HepG2 (cell line): ENCODE measurements around the gene ZNF628. TPM values are rescaled to one million over a fixed set of nuclear protein-coding genes. Genes with fewer than 3 reads are reported as not detected.
A peak's percentile ranks its signal among the peaks of the same experiment; 100 is the strongest.

Source experiments
- ISX ChIP-seq: sonication (generic); formaldehyde crosslinking; conservative IDR thresholded peaks from 2 replicates; pipeline ENCODE4 v1.5.0; 2020; ENCODE audit warnings: missing genetic modification reagents
- MYNN ChIP-seq: sonication (generic); formaldehyde crosslinking; IDR thresholded peaks from 2 replicates; pipeline ENCODE4 v1.4.0; 2020; ENCODE audit warnings: mild to moderate bottlenecking, low read depth, missing genetic modification reagents
- PPARG ChIP-seq: conservative IDR thresholded peaks from 2 replicates; pipeline ENCODE4 v1.6.1; 2016; ENCODE audit warnings: missing biosample characterization, missing genetic modification reagents
- SPEN ChIP-seq: sonication (generic); formaldehyde crosslinking; IDR thresholded peaks from 2 replicates; pipeline ENCODE4 v1.5.1; 2020; ENCODE audit warnings: low read depth, mild to moderate bottlenecking, missing genetic modification reagents
- THYN1 ChIP-seq: sonication (generic); formaldehyde crosslinking; IDR thresholded peaks from 2 replicates; pipeline ENCODE4 v1.8.1; 2023; ENCODE audit warnings: low read depth, mild to moderate bottlenecking, moderate library complexity, missing genetic modification reagents, borderline replicate concordance
- TOE1 ChIP-seq: sonication (generic); formaldehyde crosslinking; IDR thresholded peaks from 2 replicates; pipeline ENCODE4 v1.4.0; 2020; ENCODE audit warnings: mild to moderate bottlenecking, missing genetic modification reagents
- TRIM24 ChIP-seq: sonication (generic); formaldehyde crosslinking; IDR thresholded peaks from 2 replicates; pipeline ENCODE4 v1.8.0; 2022; ENCODE audit warnings: mild to moderate bottlenecking, missing genetic modification reagents
- TSC22D2 ChIP-seq: sonication (generic); formaldehyde crosslinking; IDR thresholded peaks from 2 replicates; pipeline ENCODE4 v1.5.1; 2020; ENCODE audit warnings: missing genetic modification reagents, mild to moderate bottlenecking, borderline replicate concordance
- XBP1 ChIP-seq: sonication (generic); formaldehyde crosslinking; IDR thresholded peaks from 2 replicates; pipeline ENCODE4 v1.5.0; 2020; ENCODE audit warnings: missing genetic modification reagents
- ZNF543 ChIP-seq: sonication (generic); formaldehyde crosslinking; IDR thresholded peaks from 2 replicates; pipeline ENCODE4 v1.4.0; 2020; ENCODE audit warnings: mild to moderate bottlenecking, missing genetic modification reagents
- ZNF605 ChIP-seq: sonication (generic); formaldehyde crosslinking; IDR thresholded peaks from 2 replicates; pipeline ENCODE4 v1.8.0; 2022; ENCODE audit warnings: mild to moderate bottlenecking, missing genetic modification reagents
- ZNF724P ChIP-seq: sonication (generic); formaldehyde crosslinking; IDR thresholded peaks from 2 replicates; pipeline ENCODE4 v1.8.0; 2022; ENCODE audit warnings: missing genetic modification reagents, borderline replicate concordance
- polyA plus RNA-seq, 8 experiments: library from polyadenylated mRNA; depleted of rRNA in 3 of 8; stranded (reverse) in 7 of 8; unstranded in 1 of 8; fragments of >200 nt; fragmentation: Illumina TruSeq in 4 of 8; extraction: Trizol in 4 of 8; gene quantifications; 2 replicates each; pipeline versions ENCODE4 v1.2.1 to v1.2.3, GENCODE V29; 2011 to 2016; ENCODE audit warnings: low read depth in 4 of 8, missing spikeins in 1 of 8, mixed read lengths in 1 of 8; ENCODE audit not compliant: insufficient read depth in 1 of 8
- total RNA-seq, 5 experiments: library from RNA; depleted of rRNA; stranded (reverse); fragments of >200 nt; fragmentation: Illumina TruSeq; extraction: Trizol; gene quantifications; 2 replicates each; pipeline ENCODE4 v1.2.3, GENCODE V29; 2016; ENCODE audit warnings: low read depth in 1 of 5
- TF ChIP-seq, protein P1 (sequence below): IDR thresholded peaks from 2 replicates; pipeline ENCODE4 v1.6.1; 2016; ENCODE audit warnings: low read depth, control low read depth
- TF ChIP-seq, protein P2 (sequence below): IDR thresholded peaks from 2 replicates; pipeline ENCODE4 v1.6.1; 2012; ENCODE audit warnings: inconsistent platforms
- TF ChIP-seq, protein P3 (sequence below): sonication (generic); formaldehyde crosslinking; IDR thresholded peaks from 2 replicates; pipeline ENCODE4; 2020; ENCODE audit warnings: missing genetic modification reagents, mild to moderate bottlenecking, borderline replicate concordance
- TF ChIP-seq, protein P4 (sequence below): sonication (generic); formaldehyde crosslinking; IDR thresholded peaks from 2 replicates; pipeline ENCODE4 v1.4.0; 2020; ENCODE audit warnings: missing genetic modification reagents
- TF ChIP-seq, protein P5 (sequence below): sonication (generic); formaldehyde crosslinking; IDR thresholded peaks from 2 replicates; pipeline ENCODE4 v1.4.0; 2020; ENCODE audit warnings: mild to moderate bottlenecking, low read depth, missing genetic modification reagents
- TF ChIP-seq, protein P6 (sequence below): sonication (generic); formaldehyde crosslinking; IDR thresholded peaks from 2 replicates; pipeline ENCODE4 v1.5.1; 2020; ENCODE audit warnings: missing genetic modification reagents, mild to moderate bottlenecking, borderline replicate concordance

Gene ZNF628
- total and polyA plus RNA-seq, 2 of the 13 experiments (the other 11 are each of a cell fraction or from before 2014, with no cell fraction given): 0.54 to 1.2 TPM

DNA sequence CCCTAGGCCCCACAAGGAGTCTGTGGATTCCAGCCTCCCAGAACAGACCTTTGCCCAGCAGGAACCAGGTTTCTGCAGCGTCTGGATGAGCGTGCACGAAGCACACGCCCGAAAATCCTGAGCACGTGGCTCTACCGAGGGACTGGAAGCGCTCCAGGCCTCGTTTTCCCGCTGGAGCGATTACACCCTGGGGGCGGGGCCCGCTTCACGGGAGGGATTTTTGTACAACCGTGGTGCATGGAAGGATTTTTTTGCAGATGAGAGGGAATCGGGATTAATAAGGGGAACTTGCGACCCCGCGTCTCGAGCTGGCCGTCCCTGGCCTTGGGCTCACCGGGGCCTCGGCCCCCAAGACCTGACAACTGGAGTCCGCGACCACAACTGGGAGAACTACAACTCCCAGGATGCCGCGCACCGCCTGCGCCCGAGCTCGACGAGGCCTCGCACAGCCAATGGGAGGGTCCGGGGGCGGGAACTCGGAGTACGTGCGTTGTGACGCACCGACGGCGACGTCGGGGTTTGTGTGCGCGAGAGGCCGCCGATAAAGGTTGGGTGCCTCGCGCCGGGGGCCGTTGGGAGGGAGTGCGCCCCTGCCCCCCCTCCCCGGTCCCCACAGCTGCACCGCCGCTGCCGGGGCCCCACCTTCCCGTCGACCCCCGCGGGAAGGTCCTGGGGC lies at the start of gene ZNF628 (continued):
- TF ChIP-seq, protein P1, sequence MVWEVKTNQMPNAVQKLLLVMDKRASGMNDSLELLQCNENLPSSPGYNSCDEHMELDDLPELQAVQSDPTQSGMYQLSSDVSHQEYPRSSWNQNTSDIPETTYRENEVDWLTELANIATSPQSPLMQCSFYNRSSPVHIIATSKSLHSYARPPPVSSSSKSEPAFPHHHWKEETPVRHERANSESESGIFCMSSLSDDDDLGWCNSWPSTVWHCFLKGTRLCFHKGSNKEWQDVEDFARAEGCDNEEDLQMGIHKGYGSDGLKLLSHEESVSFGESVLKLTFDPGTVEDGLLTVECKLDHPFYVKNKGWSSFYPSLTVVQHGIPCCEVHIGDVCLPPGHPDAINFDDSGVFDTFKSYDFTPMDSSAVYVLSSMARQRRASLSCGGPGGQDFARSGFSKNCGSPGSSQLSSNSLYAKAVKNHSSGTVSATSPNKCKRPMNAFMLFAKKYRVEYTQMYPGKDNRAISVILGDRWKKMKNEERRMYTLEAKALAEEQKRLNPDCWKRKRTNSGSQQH (CRISPR knock-in tag): peak; percentile 28; the same call in 1 of the 2 replicates
- TF ChIP-seq, protein P2, sequence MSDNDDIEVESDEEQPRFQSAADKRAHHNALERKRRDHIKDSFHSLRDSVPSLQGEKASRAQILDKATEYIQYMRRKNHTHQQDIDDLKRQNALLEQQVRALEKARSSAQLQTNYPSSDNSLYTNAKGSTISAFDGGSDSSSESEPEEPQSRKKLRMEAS: peak; percentile 100
- TF ChIP-seq, protein P3, sequence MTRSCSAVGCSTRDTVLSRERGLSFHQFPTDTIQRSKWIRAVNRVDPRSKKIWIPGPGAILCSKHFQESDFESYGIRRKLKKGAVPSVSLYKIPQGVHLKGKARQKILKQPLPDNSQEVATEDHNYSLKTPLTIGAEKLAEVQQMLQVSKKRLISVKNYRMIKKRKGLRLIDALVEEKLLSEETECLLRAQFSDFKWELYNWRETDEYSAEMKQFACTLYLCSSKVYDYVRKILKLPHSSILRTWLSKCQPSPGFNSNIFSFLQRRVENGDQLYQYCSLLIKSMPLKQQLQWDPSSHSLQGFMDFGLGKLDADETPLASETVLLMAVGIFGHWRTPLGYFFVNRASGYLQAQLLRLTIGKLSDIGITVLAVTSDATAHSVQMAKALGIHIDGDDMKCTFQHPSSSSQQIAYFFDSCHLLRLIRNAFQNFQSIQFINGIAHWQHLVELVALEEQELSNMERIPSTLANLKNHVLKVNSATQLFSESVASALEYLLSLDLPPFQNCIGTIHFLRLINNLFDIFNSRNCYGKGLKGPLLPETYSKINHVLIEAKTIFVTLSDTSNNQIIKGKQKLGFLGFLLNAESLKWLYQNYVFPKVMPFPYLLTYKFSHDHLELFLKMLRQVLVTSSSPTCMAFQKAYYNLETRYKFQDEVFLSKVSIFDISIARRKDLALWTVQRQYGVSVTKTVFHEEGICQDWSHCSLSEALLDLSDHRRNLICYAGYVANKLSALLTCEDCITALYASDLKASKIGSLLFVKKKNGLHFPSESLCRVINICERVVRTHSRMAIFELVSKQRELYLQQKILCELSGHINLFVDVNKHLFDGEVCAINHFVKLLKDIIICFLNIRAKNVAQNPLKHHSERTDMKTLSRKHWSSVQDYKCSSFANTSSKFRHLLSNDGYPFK (CRISPR knock-in tag): peak; percentile 71; the same call in 1 of the 2 replicates
- TF ChIP-seq TRIM24 (CRISPR knock-in tag) (no peak), ZNF543 (CRISPR knock-in tag) (0 out of 2 replicates have a peak, but pooled peaks have one; percentile 34), ZNF724P (CRISPR knock-in tag) (peak; percentile 35; the same call in 1 of the 2 replicates), TOE1 (no peak), THYN1 (CRISPR knock-in tag) (no peak), PPARG (no peak), TSC22D2 (peak; percentile 86; the same call in 1 of the 2 replicates), ISX (CRISPR knock-in tag) (peak; percentile 86; the same call in 1 of the 2 replicates), ZNF605 (CRISPR knock-in tag) (peak; percentile 98), SPEN (CRISPR knock-in tag) (peak; percentile 84; the same call in 1 of the 2 replicates), XBP1 (CRISPR knock-in tag) (no peak), MYNN (CRISPR knock-in tag) (no peak)
- TF ChIP-seq, protein P4, sequence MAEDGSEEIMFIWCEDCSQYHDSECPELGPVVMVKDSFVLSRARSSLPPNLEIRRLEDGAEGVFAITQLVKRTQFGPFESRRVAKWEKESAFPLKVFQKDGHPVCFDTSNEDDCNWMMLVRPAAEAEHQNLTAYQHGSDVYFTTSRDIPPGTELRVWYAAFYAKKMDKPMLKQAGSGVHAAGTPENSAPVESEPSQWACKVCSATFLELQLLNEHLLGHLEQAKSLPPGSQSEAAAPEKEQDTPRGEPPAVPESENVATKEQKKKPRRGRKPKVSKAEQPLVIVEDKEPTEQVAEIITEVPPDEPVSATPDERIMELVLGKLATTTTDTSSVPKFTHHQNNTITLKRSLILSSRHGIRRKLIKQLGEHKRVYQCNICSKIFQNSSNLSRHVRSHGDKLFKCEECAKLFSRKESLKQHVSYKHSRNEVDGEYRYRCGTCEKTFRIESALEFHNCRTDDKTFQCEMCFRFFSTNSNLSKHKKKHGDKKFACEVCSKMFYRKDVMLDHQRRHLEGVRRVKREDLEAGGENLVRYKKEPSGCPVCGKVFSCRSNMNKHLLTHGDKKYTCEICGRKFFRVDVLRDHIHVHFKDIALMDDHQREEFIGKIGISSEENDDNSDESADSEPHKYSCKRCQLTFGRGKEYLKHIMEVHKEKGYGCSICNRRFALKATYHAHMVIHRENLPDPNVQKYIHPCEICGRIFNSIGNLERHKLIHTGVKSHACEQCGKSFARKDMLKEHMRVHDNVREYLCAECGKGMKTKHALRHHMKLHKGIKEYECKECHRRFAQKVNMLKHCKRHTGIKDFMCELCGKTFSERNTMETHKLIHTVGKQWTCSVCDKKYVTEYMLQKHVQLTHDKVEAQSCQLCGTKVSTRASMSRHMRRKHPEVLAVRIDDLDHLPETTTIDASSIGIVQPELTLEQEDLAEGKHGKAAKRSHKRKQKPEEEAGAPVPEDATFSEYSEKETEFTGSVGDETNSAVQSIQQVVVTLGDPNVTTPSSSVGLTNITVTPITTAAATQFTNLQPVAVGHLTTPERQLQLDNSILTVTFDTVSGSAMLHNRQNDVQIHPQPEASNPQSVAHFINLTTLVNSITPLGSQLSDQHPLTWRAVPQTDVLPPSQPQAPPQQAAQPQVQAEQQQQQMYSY (CRISPR knock-in tag): peak; percentile 82
- TF ChIP-seq, protein P5, sequence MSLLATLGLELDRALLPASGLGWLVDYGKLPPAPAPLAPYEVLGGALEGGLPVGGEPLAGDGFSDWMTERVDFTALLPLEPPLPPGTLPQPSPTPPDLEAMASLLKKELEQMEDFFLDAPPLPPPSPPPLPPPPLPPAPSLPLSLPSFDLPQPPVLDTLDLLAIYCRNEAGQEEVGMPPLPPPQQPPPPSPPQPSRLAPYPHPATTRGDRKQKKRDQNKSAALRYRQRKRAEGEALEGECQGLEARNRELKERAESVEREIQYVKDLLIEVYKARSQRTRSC: peak; percentile 68; the same call in 1 of the 2 replicates
- TF ChIP-seq, protein P6, sequence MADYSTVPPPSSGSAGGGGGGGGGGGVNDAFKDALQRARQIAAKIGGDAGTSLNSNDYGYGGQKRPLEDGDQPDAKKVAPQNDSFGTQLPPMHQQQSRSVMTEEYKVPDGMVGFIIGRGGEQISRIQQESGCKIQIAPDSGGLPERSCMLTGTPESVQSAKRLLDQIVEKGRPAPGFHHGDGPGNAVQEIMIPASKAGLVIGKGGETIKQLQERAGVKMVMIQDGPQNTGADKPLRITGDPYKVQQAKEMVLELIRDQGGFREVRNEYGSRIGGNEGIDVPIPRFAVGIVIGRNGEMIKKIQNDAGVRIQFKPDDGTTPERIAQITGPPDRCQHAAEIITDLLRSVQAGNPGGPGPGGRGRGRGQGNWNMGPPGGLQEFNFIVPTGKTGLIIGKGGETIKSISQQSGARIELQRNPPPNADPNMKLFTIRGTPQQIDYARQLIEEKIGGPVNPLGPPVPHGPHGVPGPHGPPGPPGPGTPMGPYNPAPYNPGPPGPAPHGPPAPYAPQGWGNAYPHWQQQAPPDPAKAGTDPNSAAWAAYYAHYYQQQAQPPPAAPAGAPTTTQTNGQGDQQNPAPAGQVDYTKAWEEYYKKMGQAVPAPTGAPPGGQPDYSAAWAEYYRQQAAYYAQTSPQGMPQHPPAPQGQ (CRISPR knock-in tag): no peak
